HS-27A (cell line): Measurements from ENCODE around the gene CDC16.

Source experiments
- DNase-seq: peaks from one replicate; pipeline ENCODE4 v3.0.0-alpha.2; 2012; ENCODE audit warnings: low read depth, missing footprints

CDC16 gene

DNA sequence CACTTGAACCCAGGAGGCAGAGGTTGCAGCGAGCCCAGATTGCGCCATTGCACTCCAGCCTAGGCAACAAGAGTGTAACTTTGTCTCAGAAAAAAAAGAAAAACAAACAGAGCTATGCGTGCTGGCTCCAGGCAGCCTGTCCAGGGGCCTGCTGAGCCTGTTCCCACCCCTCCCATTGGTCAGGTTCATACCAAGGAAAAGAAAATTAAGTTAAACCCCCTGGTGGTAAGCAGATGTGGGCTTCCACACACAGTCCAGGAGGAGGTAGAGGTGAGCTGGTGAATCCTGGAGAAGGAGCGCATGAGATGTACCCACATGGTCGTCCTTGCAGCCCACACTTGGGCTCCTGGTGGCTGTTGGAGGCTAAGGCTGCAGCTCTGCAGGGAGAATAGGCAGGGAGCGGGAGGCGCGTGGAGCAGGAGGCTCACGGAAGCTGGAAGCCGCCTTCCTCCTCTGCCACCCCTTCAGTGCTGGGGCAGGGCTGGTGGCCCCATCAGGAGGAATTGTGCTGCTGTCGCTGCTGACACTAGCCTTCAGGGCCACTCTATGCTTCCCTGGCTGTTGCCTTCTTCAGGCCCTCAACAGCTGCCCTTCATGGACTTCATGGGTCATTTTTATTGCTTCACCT, 69.1 kb downstream of the CDC16 start:
- no peak for DNase-seq

DNA sequence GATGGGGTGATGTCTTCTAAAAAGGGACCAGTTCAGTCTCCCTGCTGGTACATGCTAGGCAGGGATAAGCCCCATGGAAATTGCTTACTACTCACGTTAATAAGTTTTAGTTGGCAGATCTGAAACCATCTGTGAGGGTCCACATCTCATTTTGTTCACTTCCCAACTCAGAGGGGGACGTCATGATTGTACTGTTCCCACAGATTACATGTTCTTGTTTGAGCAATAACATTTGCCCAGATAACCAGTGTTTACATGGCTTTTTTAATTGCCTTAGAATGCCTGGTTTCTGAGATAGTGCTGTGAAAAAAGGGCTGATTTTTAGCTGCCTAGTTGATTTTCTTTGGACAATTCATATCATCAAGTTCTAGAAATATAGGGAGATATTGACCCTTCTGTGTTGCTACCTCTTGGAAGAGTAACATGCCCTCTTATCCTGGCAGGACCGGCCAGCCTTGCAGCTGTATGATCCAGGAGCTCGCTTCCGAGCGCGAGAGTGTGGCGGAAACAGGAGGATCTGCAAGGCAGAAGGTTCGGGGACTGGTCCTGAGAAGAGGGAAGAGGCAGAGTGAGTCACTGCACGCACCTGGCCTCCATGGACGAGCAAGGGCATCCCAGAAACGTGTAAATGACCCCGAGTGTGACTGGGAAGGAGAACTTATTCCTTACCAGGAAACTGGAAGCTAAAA, 69.8 kb downstream of the CDC16 start:
- no peak for DNase-seq

DNA sequence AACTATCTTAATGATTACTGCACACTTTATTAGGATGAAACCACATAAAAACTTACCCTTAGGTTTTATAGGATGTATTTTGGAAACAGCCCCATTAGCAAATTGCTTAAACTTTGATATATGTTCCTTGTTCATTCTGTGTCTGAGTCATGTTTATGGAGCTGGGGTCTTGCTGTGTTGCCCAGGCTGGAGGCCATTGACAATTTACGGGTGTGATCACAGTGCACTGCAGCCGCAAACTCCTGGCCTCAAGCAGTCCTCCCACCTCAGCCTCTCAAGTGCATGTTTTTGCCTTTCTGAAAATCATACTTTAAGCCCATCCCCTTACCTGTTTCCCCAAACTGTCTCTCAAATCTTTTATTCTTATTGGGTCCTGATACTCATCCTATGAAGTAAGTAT, 74.4 kb downstream of the CDC16 start:
- DNase-seq: no peak

DNA sequence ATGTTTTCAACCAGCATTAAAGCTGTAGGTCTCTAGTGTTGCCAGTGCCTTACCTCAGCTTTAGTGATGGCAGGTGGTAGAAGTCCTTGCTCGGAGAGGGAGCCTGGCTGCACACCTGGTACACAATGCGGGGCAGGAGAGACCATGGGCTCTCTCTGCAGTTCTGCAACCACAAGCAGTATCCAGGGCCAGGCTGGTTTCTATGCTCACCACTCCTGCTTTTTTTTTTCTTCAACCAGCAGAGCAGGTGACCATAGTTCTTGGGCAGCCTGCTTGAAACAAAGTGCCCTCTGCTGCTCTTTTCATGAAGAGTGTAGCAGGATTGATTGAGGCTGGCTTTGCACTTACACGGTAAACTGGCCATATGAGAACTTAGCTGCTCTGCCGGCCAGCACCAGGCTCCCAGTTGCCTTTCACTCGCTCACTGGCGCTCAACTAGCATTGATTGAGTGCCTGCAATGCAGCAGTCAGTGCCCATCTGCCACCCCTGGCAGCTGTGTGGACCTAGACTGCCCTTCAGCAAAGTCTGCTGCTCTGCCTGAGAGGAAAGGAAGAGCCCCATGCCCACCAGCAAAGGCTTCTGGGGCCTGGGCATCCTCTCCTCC, 75.2 kb downstream of the CDC16 start:
- no peak for DNase-seq

DNA sequence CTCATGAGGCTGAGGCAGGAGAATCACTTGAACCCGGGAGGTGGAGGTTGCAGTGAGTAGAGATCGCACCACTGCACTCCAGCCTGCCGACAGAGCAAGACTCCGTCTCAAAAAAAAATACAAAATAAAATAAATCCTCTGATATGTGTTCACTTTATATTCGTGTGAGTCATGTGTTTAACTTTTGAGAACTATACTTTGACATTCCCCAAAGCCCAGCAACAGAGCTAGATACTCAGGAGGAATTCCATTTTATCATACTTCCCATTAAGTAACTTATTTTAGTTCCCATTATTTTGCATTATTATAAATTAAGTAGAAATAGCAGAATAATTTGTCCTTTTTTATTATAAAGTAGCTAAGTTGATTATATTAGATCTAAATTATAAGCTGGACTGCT, 76.3 kb downstream of the CDC16 start:
- DNase-seq: no peak

DNA sequence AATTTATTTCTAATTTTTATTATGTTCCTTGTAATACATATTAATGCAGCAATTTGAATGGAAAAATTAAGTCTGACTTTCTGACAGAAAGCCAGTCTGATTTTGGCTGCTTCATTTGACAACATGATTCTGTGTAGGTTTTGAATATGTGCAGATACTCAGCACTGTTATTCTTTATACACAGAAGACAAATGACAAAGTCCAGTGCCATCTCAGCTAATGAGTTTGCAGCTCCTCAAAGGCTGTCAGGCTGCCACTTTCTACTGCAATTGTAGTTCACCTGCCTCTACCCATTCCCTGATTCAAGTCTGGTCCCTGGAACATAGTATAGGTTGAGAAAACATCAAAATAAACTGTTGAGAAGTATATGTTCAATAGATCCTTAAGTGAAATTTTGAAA, 76.7 kb downstream of the CDC16 start:
- DNase-seq: no peak

DNA sequence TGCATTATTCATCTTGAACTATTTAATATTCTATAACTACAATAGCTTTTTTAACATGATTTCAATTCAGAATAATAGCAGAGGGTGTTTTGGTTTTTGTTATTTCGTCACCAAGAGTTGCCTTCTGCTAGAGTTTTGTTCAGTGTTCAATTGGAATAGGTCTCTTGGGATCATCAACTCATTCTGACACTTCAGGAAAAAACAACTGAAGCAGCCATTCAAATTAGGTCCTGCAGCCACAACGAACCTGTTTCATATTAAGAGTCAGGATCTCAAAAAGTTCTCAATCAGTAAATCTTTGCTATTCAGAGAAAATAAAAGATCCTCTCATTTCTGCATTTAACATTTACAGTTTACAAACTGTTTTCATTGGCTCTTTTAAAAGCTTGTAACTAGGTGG, 77.2 kb downstream of the CDC16 start:
- no peak for DNase-seq

DNA sequence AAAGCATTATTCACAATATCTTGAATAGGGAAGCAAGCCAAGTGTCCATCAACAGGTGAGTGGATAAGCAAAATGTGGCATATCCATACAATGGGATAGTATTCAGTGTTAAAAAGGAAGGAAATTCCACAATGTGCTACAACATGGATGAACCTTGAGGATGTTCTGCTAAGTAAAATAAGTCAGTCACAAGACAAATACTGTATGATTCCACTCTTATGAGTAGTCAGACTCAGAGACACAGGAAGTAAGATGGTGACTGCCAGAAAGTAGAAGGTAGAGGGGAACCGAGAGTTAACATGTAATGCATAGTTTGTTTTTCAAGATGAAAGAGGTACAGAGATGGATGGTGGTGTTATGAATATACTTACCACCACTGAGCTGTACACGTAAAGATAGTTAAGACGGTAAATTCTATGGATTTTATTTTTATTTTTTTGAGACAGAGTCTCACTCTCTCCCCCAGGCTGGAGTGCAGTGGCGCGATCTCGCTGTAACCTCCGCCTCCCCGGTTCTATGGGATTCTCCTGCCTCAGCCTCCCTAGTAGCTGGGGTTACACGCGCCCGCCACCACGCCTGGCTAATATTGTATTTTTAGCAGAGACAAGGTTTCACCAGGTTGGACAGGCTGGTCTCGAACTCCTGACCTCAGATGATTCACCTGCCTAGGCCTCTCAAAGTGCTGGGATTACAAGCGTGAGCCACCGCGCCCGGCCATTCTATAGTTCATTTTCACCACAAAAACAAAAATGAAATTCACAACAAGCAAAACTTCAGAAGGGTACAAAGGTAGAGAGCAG, 78.6 kb downstream of the CDC16 start:
- no peak for DNase-seq

DNA sequence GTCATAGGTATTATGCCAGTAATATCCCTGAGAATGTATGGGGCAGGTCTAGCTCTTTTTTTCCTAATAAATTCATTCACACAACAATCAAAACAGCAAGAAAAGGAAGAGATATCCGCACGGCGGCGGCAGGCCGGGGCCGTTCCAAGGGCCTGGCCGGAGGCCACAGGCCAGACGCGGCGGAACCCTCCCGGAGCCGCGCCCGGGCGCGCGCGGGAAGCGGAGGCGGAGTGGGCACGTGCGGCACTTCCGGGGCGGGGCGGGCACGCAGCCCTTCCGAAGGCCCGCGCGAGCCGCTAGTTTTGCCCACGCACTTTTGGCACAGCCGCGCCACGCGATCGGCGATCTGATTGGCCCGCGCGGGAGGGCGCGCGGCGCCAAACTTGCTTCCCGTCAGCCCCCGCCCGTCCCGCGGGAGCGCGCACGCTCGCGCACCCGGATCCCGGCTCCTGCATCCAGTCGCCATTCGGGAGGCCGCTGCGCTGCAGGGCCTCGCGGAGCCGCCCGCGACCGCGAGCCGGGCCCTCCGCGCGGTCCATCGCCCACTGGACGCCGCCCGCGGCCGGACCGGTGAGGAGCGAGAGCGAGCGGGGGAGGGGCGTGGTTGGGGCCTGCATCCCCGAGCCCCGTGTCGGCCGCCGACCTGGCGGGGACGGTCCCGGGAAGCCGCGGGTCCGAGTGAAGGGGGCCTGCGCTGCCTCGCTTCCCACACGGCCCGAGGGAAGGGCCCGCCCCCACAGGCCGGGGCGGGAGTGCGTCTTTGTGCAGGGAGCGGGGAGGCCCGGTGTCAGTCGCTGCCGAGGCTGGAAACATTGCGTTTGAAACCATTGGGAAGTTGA, 79.6 kb downstream of the CDC16 start, which contains the start of gene CHAMP1:
Gene CHAMP1 (plus strand): TSS at position 430 of the 839 bp plus-strand sequence. CDS start 9,340 bp downstream, outside the sequence.
- DNase-seq: peak; percentile 77

DNA sequence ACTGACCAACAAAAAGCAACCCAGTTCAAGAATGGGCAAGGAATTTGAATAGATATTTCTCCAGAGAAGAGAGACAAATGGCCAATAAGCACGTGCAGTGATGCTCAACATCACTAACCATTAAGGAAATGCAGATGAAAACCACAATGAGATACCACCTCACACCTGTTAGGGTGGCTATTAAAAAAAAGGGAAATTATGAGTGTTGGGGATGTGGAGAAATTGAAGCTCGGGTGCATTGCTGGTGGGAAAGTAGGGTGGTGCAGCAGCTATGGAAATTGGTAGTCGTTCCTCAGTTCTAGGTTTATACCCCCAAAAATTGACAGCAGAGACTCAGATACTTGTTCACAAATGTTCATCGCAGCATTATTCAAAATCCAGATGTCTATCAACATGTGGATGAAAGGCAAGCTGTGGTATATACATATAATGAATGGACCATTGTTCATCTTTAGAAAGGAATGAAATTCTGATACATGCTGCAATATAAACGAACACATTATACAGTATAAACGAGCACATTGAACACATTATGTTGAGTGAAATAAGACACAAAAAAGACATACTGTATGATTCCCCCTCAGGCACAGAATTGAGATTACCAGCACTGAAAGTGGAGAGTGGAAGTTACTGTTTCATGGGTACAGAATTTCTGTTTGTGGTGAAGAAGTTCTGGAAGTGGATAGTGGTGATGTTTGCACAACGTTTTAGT, 80.5 kb downstream of the CDC16 start:
- no peak for DNase-seq

DNA sequence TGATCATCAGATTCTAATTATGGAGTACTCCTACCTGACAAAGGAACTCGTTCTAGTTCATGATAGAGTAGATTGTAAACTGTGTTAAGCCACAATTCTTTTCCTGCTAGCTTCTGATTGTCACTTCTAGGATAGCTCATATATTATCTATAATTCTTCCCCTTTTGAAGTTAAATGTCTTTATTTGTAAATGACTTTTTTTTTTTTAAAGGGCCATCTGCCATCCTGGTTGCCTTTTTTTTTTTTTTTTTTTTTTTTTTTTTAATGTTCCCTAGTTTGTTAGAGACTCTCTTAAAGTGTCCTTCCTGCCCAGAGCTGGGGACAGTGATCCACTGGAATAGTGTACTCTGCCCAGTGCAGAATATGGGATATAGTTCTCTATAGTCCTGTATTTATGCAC, 83.9 kb downstream of the CDC16 start:
- no peak for DNase-seq

DNA sequence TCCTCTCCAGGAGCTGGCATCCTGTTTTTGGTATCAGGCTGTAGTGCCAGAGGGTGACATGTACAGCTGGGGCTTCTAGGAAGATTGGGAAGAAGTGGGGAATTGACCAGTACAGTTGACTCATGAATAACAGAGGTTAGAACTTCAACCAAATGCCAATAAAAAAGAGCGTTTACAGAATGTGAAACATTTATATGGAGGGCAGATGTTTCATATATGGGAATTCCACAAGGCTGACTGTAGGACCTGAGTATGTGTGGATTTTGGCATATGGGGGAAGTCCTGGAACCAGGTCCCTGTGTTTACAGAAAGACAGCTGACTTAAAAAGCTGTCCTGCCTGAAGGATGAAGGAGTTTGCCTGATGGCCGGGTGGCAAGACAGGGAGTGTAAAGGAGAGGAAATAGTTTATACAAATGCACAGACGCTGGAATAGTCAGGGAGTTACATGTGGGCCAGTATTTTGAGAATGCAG, 84.8 kb downstream of the CDC16 start:
- peak; percentile 67 for DNase-seq

DNA sequence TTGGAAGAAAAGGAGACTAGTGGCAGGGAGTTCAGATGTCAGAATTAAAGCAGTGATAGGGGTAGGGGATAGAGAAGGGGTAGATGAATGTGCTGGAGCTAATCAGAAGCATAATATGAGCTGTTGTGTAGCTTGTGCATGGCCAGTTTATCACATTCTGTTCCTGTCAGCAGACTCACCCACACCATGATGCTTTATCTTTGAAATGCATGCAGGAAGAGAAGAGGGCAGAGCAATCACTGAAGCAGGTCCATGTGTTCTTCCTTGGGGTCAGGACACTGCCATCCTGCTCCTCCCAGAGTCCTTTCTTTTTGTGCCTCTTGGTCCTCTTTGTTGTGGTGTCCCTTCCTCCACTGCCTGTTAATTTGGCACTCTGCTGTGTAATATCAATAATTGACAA, 85.4 kb downstream of the CDC16 start:
- DNase-seq: no peak

DNA sequence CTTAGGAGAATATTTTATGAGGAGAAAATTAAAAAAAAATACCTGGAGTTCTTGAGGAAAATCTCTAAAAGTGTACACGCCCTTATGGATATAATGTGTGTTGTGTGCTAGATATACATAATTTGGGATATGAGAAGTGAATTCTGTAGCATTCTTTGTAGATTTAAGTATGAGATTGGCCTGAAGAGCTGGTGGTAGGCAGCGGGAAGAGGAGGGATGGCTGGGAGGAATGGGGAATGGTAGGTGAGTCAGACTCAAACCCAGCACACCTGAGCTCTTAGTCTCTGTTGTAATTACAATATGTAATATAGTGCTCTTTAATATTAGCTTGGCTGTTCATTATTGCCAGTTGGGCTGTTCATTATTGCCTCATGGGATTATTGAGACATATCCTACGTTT, 86.6 kb downstream of the CDC16 start:
- no peak for DNase-seq
